AML-193 (cell line): ENCODE data around the gene NID1.
A peak's percentile ranks its signal among the peaks of the same experiment; 100 is the strongest.

Source experiments
- DNase-seq, 2 experiments: peaks; one replicate each; lab custom pipeline; 2025; lab: John Stamatoyannopoulos, UW

NID1 gene, protein sequence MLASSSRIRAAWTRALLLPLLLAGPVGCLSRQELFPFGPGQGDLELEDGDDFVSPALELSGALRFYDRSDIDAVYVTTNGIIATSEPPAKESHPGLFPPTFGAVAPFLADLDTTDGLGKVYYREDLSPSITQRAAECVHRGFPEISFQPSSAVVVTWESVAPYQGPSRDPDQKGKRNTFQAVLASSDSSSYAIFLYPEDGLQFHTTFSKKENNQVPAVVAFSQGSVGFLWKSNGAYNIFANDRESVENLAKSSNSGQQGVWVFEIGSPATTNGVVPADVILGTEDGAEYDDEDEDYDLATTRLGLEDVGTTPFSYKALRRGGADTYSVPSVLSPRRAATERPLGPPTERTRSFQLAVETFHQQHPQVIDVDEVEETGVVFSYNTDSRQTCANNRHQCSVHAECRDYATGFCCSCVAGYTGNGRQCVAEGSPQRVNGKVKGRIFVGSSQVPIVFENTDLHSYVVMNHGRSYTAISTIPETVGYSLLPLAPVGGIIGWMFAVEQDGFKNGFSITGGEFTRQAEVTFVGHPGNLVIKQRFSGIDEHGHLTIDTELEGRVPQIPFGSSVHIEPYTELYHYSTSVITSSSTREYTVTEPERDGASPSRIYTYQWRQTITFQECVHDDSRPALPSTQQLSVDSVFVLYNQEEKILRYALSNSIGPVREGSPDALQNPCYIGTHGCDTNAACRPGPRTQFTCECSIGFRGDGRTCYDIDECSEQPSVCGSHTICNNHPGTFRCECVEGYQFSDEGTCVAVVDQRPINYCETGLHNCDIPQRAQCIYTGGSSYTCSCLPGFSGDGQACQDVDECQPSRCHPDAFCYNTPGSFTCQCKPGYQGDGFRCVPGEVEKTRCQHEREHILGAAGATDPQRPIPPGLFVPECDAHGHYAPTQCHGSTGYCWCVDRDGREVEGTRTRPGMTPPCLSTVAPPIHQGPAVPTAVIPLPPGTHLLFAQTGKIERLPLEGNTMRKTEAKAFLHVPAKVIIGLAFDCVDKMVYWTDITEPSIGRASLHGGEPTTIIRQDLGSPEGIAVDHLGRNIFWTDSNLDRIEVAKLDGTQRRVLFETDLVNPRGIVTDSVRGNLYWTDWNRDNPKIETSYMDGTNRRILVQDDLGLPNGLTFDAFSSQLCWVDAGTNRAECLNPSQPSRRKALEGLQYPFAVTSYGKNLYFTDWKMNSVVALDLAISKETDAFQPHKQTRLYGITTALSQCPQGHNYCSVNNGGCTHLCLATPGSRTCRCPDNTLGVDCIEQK

DNA sequence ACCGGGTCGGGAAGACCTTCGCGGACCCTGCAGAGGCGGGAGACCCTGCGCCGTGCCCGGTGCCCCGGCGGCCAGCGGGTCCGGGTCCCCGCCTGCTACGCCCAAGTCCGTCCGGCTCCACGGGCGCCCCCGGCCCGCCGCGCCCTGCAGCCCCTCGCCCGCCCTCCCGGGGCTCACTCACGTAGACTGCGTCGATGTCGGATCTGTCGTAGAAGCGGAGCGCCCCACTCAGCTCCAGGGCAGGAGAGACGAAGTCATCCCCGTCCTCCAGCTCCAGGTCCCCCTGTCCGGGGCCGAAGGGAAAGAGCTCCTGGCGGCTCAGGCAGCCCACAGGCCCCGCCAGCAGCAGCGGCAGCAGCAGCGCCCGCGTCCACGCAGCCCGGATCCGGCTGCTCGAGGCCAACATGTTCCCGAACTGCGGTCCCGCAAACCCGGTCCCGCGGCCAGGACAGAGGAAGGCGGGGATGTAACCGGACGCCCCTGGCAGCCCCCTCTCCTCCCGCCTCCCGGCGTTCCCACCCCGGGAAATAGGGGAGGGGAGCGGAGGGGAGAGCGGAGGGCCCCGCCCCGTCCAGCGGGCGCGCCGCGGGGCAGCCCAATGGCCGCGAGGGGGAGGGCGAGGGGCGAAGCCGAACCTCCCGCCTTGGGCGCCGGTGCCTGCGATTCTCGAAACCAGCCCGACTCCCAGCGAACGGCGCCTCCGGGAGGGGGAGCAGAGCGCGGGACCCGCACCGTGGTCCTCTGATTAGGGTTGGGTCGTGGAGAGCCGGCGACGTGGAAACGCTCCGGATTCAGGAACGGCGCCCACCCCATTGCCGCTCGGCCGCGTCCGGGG lies at the start of gene NID1:
Gene NID1, minus strand, starts transcription at position 417 of the 835 bp plus-strand sequence. Its CDS starts 11 bp downstream, at position 406.
- DNase-seq, result no peak

DNA sequence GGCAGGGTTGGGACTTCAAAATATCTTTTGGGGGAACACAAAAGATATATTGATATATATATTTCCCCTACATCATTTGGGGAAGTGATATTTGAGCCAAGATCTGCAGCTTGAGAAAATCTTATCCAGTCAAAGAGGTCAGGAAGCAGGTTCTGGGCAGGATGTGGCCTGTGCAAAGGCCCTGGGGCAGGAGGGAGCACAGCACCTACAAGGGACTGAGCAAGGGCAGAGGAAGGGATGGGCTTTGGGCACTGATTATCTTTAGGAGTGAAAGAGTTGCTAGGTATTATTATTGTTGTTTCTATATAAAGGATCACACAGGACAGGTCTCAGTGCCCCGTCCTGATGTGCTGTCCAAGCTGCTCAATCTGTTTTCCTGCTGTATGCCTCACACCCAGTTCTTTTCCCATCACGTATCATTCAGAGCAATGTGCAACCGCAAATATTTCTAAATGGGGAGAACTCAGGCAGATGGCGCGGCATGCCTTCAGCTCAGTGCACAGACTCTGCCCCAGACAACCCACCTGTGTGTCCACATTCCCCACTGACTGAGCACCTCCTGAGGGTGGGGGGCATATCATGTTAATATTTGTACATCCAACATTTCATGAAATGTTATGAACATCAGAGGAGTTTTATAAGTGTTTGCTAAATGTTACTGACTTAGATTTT lies 49.3 kb upstream of the NID1 start:
- no peak for DNase-seq

DNA sequence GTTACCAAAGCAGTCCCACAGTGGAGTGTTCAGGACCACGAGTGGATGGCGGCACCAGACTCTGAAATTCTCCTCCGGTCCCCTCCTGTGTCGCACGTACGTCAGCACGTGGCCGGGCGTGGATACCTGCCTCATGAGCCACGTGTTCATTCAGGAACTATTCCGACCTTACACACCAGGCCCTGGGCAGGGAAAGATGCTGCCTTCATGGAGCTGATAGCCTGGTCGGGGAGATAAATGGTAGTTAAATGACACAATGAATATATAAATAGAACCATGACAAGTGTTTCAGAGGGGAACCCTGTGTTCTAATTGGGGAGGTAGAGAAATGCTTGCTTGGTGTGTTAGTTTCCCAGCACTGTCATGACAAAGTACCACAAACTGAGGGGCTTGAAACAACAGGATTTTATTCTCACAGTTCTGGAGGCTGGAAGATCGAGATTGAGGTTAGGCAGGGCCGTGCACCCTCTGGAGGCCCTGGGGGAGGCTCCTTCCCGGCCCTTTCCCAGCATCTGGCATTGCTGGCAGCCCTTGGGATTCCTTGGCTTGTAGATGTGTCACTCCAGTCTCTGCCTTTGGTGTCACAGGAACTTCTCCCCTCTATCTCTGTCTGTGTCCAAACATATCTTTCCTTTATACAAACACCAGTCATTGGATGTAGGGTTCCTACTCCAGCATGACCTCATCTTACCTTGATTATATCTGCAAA lies 48.6 kb upstream of the NID1 start:
- no peak for DNase-seq

DNA sequence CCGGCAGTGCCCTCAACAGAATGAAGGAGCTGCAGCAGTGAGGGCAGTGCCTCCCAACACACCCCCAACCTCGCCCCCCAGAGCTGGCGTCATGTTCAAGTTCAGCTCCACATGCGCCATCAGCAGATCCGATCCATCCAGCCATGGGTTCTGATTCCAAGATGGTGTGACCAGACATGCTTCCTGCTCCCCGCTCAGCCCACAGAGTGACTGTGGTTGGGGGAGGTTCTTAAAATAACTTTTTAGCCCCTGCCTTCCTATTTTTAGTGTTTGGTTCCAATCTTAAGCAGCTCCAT lies 47.4 kb upstream of the NID1 start:
- no peak for DNase-seq

DNA sequence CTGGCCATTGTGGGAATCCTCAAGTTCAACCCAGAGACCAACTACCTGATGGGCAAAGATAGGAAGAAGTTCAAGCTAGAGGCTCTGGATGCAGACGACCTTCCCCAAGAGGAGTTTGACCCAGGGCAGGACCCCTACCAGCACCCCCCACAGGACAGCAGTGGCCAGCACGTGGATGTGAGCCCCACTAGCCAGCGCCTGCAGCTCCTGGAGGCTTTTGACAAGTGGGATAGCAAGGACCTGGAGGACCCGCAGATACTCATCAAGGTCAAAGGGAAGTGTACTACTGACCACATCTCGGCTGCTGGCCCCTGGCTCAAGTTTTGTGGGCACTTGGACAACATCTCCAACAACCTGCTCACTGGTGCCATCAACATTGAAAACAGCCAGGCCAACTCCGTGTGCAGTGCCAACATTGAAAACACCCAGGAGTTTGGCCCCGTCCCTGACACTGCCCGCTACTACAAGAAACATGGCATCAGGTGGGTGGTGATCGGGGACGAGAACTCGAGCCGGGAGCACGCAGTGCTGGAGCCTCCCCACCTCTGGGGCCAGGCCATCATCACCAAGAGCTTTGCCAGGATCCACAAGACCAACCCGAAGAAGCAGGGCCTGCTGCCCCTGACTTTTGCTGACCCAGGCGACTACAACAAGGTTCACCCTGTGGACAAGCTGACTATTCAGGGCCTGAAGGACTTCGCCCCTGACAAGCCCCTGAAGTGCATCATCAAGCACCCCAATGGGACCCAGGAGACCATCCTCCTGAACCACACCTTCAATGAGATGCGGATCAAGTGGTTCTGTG lies 46.8 kb upstream of the NID1 start:
- DNase-seq, result no peak

DNA sequence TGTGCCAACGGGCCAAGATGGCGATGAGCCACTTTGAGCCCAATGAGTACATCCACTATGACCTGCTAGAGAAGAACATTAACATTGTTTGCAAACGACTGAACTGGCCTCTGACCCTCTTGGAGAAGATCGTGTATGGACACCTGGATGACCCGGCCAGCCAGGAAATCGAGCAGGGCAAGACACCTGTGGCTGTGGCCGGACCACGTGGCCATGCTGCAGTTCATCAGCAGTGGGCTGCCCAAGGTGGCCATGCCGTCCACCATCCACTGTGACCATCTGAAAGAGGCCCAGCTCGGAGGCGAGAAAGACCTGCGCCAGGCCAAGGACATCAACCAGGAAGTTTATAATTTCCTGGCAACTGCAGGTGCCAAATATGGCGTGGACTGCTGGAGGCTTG lies 45.2 kb upstream of the NID1 start:
- no peak for DNase-seq

DNA sequence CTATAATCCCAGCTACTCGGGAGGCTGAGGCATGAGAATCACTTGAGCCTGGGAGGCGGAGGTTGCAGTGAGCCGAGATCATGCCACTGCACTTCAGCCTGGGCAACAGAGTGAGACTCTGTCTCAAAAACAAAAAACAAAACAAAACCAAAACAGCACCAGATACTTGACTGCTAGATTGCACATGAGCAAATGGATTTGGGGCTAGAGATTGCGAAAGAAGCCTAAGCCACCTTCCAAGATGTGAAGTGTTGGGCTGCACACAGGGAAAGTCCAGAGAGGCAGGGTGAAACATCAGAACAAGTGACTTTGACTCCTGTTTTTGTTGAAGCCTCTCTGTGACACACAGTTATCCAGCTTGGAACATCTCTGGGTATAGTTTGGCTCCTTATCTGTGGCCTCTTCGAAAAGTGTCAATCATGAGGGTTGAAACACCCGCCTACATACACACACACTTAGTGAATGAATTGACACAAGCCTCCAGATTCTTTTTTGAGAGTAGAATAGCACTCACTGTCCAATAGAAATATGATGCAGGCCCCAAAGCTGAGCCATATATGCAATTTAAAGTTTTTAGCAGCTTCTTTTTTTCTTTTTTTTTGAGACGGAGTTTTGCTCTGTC lies 43.2 kb upstream of the NID1 start:
- no peak for DNase-seq

DNA sequence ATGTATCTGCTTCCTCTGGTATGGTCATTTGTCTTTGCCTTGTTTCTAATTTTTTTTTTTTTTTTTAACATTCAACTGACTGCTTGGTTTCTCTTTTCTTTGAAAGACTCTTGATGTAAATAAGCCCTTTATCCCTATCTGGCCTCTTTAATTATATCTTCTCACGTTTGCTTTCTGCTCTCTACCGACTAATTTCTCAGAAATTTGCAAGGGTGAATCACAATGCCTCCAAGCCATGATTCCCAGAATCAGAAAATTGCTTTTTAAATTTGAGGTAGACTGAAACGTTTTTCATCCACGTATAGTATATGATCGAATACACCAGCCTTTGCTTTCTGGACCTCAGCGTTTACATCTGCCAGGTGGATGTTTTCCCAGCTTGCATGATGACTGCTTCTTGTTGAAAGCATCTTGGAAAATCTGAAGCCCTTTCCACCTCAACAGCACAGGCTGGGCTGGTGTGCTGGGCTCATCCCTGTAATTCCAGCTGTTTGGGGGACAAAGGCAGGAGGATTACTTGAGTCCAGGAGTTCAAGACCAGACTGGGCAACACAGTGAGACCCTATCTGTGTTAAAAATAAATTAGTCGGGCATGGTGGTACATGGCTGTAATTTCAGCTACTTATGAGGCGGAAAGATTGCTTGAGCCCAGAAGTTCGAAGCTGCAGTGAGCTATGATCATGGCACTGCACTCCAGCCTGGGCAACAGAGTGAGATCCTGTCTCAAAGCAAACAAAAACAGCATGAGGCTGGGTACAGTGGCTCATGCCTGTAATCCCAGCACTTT lies 42.4 kb upstream of the NID1 start:
- DNase-seq, result no peak

DNA sequence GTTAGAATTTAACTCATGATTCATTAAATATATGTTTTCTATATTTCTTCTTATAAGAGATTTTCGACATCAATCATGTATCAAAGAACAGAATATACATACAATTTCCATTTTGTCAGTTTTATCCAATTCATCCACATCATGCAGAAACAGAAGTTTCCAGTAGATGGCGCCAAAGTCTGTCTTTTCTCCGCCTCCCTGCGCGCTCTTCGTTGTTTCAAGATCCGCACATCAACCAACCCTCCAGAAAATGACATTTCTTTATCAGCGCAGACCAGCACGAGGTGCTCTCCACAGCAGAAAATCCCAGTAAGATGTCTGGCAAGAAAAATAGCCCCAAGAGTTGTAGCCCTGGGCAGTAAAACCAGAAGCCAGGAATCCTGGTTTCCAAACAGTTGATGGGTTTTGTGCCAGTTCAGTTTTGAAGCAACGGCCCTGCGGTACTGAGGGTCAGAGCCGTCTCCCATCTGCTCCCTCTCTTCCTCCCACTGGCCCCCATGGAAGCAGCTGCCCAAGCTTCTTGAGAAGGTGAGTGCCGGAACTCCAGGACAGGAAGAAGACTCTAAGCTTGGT lies 38.8 kb upstream of the NID1 start:
- peak; percentile 19 to 37 for DNase-seq

DNA sequence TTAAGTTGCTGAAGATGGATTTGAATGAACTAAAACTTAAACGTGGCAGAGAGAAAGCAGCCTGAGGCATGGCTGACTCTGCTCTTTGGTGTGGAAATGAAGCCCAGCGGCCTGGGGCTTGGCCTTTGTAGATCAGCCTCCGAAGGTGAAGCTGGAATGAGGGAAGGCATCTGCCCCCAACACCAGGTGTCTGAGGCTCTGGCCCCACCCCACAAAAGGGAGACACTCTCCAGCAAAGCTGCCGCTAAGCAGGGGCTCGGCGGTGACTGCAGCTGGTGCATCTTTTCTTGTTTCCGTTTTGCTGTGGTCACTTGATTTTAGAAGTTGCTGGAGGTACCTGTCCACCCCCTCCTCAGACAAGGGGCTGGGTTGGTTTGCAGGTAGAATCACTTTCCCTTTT lies 38.2 kb upstream of the NID1 start:
- DNase-seq, result no peak

DNA sequence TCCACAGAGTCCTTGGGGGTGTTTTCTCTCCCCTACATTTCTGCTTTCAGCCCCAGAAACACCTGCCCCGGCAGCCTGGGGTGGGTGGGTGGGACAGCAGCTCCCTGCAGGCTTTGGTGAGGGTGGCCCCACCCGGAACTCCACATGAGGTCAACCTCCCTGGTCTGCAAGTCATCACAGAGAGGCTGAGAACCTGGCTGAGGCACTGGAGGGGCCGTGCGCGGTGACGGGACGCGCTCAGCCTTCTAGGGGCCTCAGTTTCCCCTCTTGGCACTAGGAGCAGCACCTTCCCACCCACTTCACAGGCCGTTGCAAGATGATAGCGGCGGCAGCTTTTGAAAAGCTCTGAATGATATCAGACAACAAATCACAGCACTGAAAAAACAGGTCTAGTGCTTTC lies 37.7 kb upstream of the NID1 start:
- DNase-seq, result no peak

DNA sequence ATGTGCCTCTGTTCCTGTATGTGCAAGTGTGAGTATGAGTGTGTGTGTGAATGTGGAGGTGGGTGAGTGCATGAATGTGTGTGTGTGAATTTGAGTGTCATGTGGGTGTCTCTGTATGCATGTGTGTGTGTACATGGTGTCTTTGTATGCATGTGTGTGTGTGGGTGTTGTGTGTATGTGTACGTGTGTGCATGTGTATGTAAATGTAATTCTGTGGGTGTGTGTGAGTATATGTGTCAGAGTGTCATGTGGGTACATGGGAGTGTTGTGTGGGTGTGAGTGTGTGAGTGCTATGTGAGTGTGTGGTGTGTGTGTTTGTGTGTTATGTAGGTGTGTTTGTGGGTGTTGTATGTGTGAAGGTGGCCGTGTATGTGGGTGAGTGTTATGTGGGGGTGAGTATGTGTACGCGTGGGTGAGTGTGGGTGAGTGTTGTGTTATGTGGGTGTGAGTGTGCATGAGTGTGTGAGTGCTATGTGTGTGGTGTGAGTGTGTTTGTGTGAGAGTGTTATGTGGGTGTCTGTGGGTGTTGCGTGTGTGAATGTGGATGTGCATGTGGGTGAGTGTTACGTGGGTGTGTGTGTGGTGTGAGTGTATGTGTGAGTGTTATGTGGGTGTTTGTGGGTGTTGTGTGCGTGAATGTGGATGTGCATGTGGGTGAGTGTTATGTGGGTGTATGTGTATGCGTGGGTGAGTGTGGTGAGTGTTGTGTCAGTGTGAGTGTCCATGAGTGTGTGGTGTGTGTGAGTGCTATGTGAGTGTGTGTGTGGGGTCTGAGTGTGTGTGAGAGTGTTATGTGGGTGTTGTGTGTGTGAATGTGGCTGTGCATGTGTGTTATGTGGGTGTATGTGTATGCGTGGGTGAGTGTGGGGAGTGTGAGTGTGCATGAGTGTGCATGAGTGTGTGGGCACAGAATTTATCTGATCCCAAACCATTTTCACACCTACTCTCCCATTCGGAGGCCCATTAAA lies 36.6 kb upstream of the NID1 start:
- DNase-seq, result no peak

DNA sequence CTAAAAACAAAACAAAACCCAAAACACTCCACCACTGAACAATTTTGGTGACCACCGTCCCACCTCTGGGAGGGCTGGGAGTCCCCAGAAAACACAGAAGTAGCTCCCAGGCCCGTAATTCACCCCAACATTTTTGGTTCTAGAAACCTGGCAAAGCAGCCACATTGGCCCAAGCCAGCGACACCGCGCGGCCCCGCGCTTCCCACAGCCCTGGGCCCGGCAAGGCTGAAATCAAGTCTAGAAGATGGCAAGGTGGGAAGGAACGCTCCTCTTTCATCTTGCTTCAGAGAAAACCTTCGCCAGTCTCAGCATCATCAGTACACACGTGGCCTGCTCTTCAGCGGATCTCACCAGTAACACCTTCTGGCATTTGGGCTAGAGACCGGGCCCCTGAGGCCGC lies 35.9 kb upstream of the NID1 start:
- no peak for DNase-seq

DNA sequence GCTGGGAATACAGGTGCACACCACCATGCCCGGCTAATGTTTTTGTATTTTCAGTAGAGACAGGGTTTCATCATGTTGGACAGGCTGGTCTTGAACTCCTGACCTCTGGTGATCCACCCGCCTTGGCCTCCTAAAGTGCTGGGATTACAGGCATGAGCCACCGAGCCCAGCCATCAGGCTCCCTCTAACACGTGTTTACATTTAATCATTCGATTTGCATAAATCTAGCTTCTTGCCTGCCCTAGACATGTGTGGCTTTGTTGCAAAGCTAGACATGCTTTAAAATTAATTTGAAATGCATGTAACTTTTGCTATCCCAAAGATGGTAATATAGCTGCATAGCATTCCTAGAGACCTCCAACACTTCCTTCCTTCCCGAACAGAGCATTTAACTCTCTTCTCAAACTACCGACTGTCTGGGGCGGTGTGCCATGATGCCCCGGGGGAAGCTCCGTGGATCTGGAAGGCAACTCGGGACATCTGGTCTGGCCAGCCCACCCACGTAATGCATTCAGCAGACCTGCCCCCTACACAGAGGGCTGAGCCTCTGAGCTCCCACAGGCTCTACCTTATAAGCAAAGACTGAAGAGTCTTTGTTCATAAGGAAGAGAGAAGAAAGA lies 34.6 kb upstream of the NID1 start:
- DNase-seq, result no peak

DNA sequence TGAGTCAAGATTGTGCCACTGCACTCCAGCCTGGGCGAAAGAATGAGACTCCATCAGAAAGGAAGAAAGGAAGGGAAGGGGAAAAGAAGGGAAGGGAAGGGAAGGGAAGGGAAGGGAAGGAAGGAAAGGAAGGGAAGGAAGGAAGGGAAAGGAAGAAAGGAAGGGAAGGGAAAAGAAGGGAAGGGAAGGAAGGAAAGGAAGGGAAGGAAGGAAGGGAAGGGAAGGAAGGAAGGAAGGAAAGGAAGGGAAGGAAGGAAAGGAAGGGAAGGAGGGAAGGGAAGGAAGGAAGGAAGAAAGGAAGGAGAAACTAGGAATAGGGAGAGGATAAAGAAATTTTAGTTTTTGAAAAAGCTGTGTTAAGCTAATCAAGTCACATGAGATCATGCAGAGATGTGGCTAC lies 33.4 kb upstream of the NID1 start:
- DNase-seq, result no peak
